GM19099 (cell line): ENCODE results near the gene PI16.

ENCODE experiments used
- POLR2A ChIP-seq: IDR thresholded peaks from 3 replicates; pipeline ENCODE4 v1.6.1; 2011; ENCODE audit warnings: low read depth; ENCODE audit not compliant: insufficient read length; ENCODE audit errors: extremely low read depth

Gene PI16

GRCh38 chr6:36945301-36945700, 9.2 kb upstream of the PI16 start:
- no peak for TF ChIP-seq POLR2A

DNA sequence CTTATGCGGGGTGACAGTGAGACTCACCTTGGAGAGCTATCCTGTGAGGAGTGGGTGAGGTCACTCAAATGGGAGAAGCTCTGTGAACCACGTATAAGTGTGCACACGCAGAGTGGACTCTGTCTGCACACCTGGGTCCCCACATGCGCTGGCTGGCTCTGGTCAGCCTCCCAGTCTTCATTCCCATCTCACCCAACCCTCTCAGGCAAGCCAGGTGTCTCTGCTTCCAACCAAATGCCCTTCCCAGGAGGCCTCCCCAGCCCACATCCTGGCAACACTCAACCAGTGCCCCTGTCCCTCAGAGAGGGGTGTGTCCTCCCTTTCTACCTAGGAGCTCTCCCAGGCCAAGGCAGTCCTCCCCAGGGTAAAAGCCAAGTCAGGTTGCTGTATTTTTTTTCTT, 8.0 kb upstream of the PI16 start:
- TF ChIP-seq POLR2A: no peak

DNA sequence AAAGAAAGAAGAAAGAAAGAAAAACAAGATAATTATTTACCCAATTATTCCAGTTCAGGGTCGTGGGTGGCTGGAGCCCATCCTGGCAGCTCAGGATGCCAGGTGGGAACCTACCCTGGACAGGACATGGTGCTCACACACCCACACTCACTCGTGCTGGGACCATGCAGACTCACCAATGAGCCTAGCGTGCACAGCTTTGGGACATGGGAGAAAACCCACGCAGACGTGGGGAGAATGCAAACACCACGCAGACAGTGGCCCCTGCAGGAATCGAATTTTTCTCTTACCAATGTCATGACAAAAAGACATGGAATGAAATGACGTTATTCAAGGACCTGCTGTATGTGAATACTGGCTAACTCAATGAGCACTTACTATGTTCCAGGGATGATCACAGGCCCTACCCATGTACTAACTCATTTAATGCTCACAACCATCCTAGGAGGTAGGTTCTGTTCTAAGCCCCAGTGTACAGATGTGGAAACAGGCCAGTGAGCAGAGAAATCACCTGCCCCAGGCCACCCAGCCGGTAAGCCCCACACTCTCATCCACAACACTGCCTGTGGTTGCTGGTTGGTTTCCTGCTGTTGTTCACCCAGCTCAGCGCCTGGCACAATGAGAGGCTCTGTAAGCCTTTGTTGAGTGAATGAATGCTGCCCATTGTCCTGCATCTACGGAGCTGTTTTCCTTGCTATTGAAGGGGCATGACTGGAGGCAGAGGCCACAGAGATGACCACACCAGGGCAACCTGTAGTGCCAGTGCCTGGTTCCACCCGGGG, 6.8 kb upstream of the PI16 start:
- TF ChIP-seq POLR2A: no peak

- TF ChIP-seq POLR2A: no peak
Measured at GRCh38 chr6:36949636-36950035, 4.9 kb upstream of the PI16 start.

GRCh38 chr6:36953931-36954261, 642 bp upstream of the PI16 start:
- TF ChIP-seq POLR2A: no peak

DNA sequence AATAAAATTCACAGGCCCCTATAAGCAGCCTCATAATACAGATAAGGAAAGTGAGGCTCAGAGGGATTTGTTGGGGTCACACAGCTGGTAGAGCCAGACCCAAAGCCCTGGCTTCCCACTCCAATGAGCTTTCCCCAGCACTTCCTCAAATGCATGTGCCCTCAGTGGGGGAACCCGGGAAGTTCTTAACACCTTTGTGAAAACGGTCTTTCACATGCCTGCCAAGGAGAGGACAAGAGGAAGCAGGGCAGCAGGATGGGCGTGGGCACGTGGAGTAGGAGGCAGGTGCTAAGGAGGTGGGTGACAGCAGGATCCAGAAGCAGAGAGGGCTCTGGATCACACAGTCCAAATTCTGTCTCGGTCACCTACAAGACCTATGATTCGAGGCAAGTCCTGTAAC, 598 bp downstream of the PI16 start:
- TF ChIP-seq POLR2A: no peak

- TF ChIP-seq POLR2A: no peak
Measured at GRCh38 chr6:36955671-36956445, 1.3 kb downstream of the PI16 start.

GRCh38 chr6:36956446-36956820, 1.9 kb downstream of the PI16 start:
- TF ChIP-seq POLR2A: no peak

DNA sequence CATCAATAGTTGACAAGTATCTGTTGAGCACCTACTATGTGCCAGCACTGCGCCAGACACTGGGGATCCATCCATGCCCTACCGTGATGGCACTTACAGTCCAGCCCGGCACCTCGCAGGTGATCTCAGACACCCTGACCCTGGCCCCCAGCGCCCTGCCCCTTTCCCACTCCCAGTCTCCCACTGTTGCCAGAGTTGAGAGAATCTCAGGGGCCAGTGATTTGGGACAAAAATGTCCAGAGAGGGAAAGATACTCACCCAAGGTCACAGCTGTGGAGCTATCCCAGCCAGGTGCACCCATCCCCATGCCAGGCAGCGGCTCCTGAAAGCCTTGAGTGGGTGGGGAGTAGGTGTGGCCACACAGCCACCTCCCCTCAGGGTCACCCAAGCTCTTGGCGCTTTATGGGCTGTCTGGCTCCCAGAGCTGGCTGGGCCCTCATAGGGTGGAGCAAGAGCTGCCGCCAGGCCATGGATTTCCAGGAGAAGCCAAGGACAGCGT, 3.3 kb downstream of the PI16 start:
- no peak for TF ChIP-seq POLR2A

GRCh38 chr6:36958775-36959554, 4.4 kb downstream of the PI16 start:
- no peak for TF ChIP-seq POLR2A

DNA sequence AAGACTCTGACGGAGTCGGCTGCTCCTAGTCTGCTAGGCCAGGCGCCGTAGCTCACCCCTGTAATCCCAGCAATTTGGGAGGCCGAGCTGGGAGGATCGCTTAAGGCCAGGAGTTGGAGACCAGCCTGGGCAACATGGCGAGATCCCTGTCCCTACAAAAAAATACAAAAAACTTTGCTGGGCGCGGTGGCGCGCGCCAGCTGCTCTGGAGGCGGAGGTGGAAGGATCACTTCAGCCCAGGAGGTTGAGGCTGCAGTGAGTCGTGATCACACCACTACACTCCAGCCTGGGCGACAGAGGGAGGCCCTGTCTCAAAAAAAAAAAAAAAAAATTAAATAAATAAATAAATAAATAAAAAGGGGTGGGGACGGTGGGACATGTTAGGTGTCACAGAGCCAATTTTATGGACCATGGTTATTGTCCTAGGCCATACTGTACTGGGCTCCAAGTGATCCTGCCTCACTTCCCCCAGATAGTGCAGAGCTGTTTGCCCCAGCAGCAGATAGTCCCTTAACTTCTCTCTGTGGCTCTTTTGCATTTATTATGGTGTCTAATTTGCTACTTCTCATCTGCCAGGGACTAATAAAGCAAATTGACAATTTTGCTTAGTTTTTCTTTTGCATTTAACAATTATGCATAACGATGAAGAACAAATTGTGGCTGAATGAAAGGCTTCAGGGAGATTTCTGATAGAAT, 5.2 kb downstream of the PI16 start:
- no peak for TF ChIP-seq POLR2A

DNA sequence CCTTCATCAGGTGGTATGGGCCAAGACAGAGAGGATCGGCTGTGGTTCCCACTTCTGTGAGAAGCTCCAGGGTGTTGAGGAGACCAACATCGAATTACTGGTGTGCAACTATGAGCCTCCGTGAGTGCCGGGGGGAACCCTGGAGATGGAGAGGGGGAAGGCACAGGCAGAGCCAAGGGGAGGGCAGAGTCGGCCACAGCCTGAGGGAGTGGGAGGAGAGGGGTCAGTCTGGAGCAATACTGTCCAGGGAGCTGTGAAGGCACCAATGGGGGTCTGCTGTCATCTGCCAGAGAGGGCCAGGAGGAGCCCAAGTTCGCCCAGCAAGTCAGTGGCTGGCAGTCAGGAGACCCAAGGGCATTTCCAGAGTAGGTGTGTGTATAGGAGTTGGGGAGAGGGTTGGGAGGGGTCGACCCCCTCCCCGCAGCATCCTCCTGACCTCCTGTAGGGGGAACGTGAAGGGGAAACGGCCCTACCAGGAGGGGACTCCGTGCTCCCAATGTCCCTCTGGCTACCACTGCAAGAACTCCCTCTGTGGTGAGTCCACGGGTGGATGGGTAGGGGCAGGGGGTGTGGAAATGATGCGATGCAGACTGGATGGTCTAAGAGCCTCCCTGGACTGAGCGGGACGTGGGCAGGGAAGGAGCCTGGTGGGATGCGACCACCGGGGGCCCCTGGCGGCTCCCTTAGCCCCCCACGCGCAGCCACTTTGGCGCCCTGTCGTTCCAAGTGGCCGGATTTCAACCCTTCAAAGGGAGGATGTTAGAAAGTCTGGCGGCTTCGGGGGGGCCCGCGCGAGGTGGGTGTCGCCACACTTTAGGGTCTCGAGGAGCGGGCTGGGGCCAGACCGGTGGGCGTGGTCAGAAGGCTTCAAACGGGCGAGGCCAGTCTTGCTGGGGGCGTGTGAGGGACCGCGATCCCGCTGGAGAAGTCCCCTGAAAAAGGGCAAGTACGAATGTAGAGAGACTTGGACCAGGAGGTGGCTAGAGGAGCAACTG, 7.2 kb downstream of the PI16 start:
- no peak for TF ChIP-seq POLR2A

- TF ChIP-seq POLR2A: no peak
Measured at GRCh38 chr6:36962874-36963273, 8.3 kb downstream of the PI16 start.

DNA sequence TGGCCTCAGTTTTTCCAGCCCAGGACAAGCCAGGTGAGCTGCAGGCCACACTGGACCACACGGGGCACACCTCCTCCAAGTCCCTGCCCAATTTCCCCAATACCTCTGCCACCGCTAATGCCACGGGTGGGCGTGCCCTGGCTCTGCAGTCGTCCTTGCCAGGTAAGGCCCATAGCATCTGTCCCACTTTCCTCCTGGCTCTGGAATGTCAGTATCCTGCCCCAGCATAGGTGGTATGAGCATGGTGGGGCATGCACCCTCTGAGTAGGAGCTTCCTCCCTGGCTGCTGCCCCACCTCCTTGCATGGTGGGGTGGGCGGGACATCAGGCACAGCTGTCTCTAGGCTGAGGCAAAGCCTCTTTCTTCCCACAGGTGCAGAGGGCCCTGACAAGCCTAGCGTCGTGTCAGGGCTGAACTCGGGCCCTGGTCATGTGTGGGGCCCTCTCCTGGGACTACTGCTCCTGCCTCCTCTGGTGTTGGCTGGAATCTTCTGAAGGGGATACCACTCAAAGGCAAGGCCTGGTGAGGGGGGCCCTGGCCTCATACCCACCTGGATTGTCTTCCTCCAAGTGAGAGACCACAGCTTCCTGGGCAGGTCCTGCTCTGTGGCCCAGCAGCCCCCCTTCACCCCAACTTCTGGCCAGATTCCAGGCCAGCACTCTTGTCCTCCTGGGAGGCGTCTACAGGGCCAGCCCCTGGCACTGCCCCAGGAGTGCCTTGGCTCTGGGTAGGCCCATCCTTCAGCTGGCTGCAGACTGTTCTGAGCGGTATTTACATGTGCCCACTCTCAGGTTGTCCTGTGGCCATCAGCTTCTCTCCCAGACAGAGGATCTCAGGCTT, 9.1 kb downstream of the PI16 start:
- TF ChIP-seq POLR2A: no peak

GRCh38 chr6:36964349-36964748, 9.8 kb downstream of the PI16 start:
- no peak for TF ChIP-seq POLR2A
